Measurements from ENCODE around the gene PELI3. TPM values are rescaled to one million over a fixed set of nuclear protein-coding genes. Genes with fewer than 3 reads are reported as not detected.
"Not testable (repeated sequence)": the region's sequence is repeated elsewhere in the genome, so short reads cannot be mapped to it uniquely, and the experiment has no call there.

PELI3 gene
- total and polyA plus RNA-seq, 7 experiments from 2014 or later = 5.2 to 27.3 (median 15.4) TPM

GRCh38 chr11:66462911-66463310, 3.8 kb upstream of the PELI3 start:
- H3K27ac ChIP-seq (ENCODE audit: low read depth, low read length) = no peak overlapping the region
- Mint-ChIP-seq H3K4me3 (no peak overlapping the region), H3K36me3 (peaks cover 0 to 17% (median 0%) of the 10 kb centered on the region in 5 donors), H3K27me3 (no peaks in the 10 kb centered on the region), H3K9me3 (peaks cover 0 to 7% (median 0%) of the 10 kb centered on the region in 11 donors), H3K27ac (peak overlapping the region in 1 of 9 donors; percentile 60), H3K4me1 (peaks cover 5 to 41% (median 19%) of the 10 kb centered on the region in 7 donors)
- ATAC-seq = no peak
- H3K27me3 ChIP-seq (ENCODE audit: control insufficient read depth in 2 of 2, insufficient read depth in 2 of 2, low read length in 2 of 2) = no peaks in the 10 kb centered on the region
- H3K4me3 ChIP-seq (ENCODE audit: low read length) = no peak overlapping the region
- H3K9me3 ChIP-seq (ENCODE audit: control insufficient read depth in 2 of 3, low read length in 3 of 3) = no peaks in the 10 kb centered on the region
- CTCF ChIA-PET = no interaction called here
- peaks cover 6 to 8% of the 10 kb centered on the region in 2 donors for H3K4me1 ChIP-seq (ENCODE audit: control insufficient read depth in 2 of 2, insufficient read depth in 2 of 2, low read length in 2 of 2)
- no peaks in the 10 kb centered on the region for H3K36me3 ChIP-seq (ENCODE audit: control insufficient read depth in 2 of 3, insufficient read depth in 3 of 3, low read length in 3 of 3)
- intact Hi-C loops (cut with micrococcal nuclease) = no loop called here
- POLR2A ChIA-PET = interaction anchor here (0.6 kb wide), 1 partner anchor 18 kb away, joined by 3 read pairs; no protein-coding TSS in a partner anchor
- no peak for DNase-seq

DNA sequence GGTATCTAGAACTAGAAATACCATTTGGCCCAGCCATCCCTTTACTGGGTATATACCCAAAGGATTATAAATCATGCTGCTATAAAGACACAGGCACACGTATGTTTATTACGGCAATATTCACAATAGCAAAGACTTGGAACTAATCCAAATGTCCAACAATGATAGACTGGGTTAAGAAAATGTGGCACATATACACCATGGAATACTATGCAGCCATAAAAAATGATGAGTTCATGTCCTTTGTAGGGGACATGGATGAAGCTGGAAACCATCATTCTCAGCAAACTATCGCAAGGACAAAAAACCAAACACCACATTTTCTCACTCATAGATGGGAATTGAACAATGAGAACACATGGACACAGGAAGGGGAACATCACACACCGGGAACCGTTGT, 2.6 kb upstream of the PELI3 start:
- peaks cover 8 to 10% of the 10 kb centered on the region in 2 donors for H3K4me1 ChIP-seq (ENCODE audit: control insufficient read depth in 2 of 2, insufficient read depth in 2 of 2, low read length in 2 of 2)
- CTCF ChIA-PET; H3K4me3 Mint-ChIP-seq; H3K27ac ChIP-seq (ENCODE audit: low read depth, low read length); H3K4me3 ChIP-seq (ENCODE audit: low read length); H3K9me3 Mint-ChIP-seq; intact Hi-C loops (cut with micrococcal nuclease); H3K27me3 Mint-ChIP-seq; ATAC-seq; H3K36me3 ChIP-seq (ENCODE audit: control insufficient read depth in 2 of 3, insufficient read depth in 3 of 3, low read length in 3 of 3); DNase-seq; H3K27me3 ChIP-seq (ENCODE audit: control insufficient read depth in 2 of 2, insufficient read depth in 2 of 2, low read length in 2 of 2); H3K9me3 ChIP-seq (ENCODE audit: control insufficient read depth in 2 of 3, low read length in 3 of 3): not testable (repeated sequence)
- POLR2A ChIA-PET = interaction anchor here (0.7 to 1.3 kb wide), 2 partner anchors 92 to 785 kb away, joined by 3 to 4 read pairs; partner anchors contain the start of gene SLC29A2
- peaks cover 0 to 17% (median 0%) of the 10 kb centered on the region in 5 donors for H3K36me3 Mint-ChIP-seq
- H3K27ac Mint-ChIP-seq = peak overlapping the region in 1 of 9 donors; percentile 48
- peaks cover 5 to 43% (median 25%) of the 10 kb centered on the region in 7 donors for H3K4me1 Mint-ChIP-seq

DNA sequence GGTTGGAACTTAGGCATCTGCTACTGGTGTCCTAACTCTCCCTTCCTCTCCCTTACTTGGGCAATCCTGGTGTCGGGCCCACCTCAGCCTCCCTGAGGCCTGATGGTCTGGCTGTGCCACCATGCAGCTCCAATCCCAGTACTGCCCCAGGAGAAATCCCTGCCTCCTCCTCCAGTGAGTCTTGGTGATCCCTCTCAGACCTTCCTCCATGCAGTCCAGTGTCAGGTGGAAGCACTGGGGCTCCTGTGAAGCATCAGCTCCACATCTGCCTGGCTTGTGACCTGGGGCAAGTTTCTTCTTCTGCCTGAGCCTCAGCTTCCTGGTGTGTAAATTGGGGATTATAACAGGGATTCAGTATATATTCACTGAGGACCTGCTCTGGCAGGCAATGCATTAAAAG, 1.8 kb upstream of the PELI3 start:
- Histone ChIP-seq H3K4me3 (ENCODE audit: low read length) (no peak overlapping the region), H3K27me3 (ENCODE audit: control insufficient read depth in 2 of 2, insufficient read depth in 2 of 2, low read length in 2 of 2) (no peaks in the 10 kb centered on the region), H3K9me3 (ENCODE audit: control insufficient read depth in 2 of 3, low read length in 3 of 3) (no peaks in the 10 kb centered on the region), H3K36me3 (ENCODE audit: control insufficient read depth in 2 of 3, insufficient read depth in 3 of 3, low read length in 3 of 3) (no peaks in the 10 kb centered on the region), H3K4me1 (ENCODE audit: control insufficient read depth in 2 of 2, insufficient read depth in 2 of 2, low read length in 2 of 2) (peaks cover 8 to 10% of the 10 kb centered on the region in 2 donors), H3K27ac (ENCODE audit: low read depth, low read length) (peak overlapping the region; percentile 37)
- Mint-ChIP-seq H3K27ac (peak overlapping the region in 5 of 9 donors; percentile 16 to 95 (median 31)), H3K4me1 (peaks cover 5 to 37% (median 25%) of the 10 kb centered on the region in 7 donors), H3K36me3 (peaks cover 0 to 17% (median 0%) of the 10 kb centered on the region in 5 donors), H3K9me3 (peaks cover 0 to 7% (median 0%) of the 10 kb centered on the region in 11 donors), H3K27me3 (no peaks in the 10 kb centered on the region), H3K4me3 (peak overlapping the region in 3 of 10 donors; percentile 10 to 35 (median 19))
- ChIA-PET POLR2A (interaction anchor here (0.8 to 1.3 kb wide), 2 partner anchors 15 to 93 kb away, joined by 3 read pairs; partner anchors contain the start of genes DPP3 and SLC29A2), CTCF (no interaction called here)
- no peak for ATAC-seq
- intact Hi-C loops (cut with micrococcal nuclease) = loop anchor here (5.0 kb wide), 3 partner anchors 77 to 1342 kb away; partner anchors contain the start of gene PC (in 1 of the 2)
- no peak for DNase-seq

GRCh38 chr11:66465373-66466224, 1.1 kb upstream of the PELI3 start:
- peak overlapping the region; percentile 87 to 94 (median 90) for H3K4me3 Mint-ChIP-seq
- peaks cover 0 to 16% (median 0%) of the 10 kb centered on the region in 5 donors for H3K36me3 Mint-ChIP-seq

GRCh38 chr11:66467034-66467659, 442 bp downstream of the PELI3 start:
- peaks cover 0 to 39% (median 23%) of the 10 kb centered on the region in 7 donors for H3K4me1 Mint-ChIP-seq
- ChIA-PET POLR2A (interaction anchor here (0.7 to 4.0 kb wide), 9 partner anchors 12 to 210 kb away, joined by 3 to 42 read pairs (median 4); partner anchors contain the start of genes ACTN3, DPP3, MRPL11 and RBM14), CTCF (interaction anchor here (0.6 to 1.4 kb wide), 5 partner anchors 13 to 156 kb away, joined by 3 to 6 read pairs (median 3); partner anchors contain the start of genes DPP3 and MRPL11)
- Histone ChIP-seq H3K36me3 (ENCODE audit: control insufficient read depth in 2 of 3, insufficient read depth in 3 of 3, low read length in 3 of 3) (peaks cover 0 to 2% (median 0%) of the 10 kb centered on the region in 3 experiments), H3K4me1 (ENCODE audit: control insufficient read depth in 2 of 2, insufficient read depth in 2 of 2, low read length in 2 of 2) (peaks cover 8 to 10% of the 10 kb centered on the region in 2 donors), H3K27me3 (ENCODE audit: control insufficient read depth in 2 of 2, insufficient read depth in 2 of 2, low read length in 2 of 2) (no peaks in the 10 kb centered on the region), H3K4me3 (ENCODE audit: low read length) (peak overlapping the region; percentile 78), H3K27ac (ENCODE audit: low read depth, low read length) (peak overlapping the region; percentile 87), H3K9me3 (ENCODE audit: control insufficient read depth in 2 of 3, low read length in 3 of 3) (no peaks in the 10 kb centered on the region)
- peak overlapping the region; percentile 84 to 96 (median 89) for H3K4me3 Mint-ChIP-seq
- no peaks in the 10 kb centered on the region for H3K27me3 Mint-ChIP-seq
- DNase-seq (no peak), ATAC-seq (peak; percentile 53)
- peak overlapping the region in 8 of 9 donors; percentile 69 to 95 (median 84) for H3K27ac Mint-ChIP-seq
- H3K36me3 Mint-ChIP-seq = peaks cover 0 to 11% (median 0%) of the 10 kb centered on the region in 5 donors
- intact Hi-C loops (cut with micrococcal nuclease) = loop anchor here (2.0 to 5.0 kb wide), 4 partner anchors 75 to 1340 kb away; partner anchors contain the start of genes PC (in 1 of the 2) and RCE1 (in 1 of the 2)
- peaks cover 0 to 7% (median 0%) of the 10 kb centered on the region in 11 donors for H3K9me3 Mint-ChIP-seq

More at GRCh38 chr11:66465373-66466224, 1.1 kb upstream of the PELI3 start:
- ChIA-PET CTCF (interaction anchor here (1.3 kb wide), 2 partner anchors 27 to 154 kb away, joined by 3 to 4 read pairs; partner anchors contain the start of gene MRPL11), POLR2A (interaction anchor here (0.8 to 4.0 kb wide), 5 partner anchors 14 to 151 kb away, joined by 3 to 42 read pairs (median 5); partner anchors contain the start of genes DPP3, MRPL11, RBM14 and SLC29A2)
- peak overlapping the region; percentile 49 to 97 (median 93) for H3K27ac Mint-ChIP-seq
- intact Hi-C loops (cut with micrococcal nuclease) = loop anchor here (1.0 to 5.0 kb wide), 15 partner anchors 15 to 1342 kb away; partner anchors contain the start of genes DPP3 (in 2 of the 2), ACTN3 (in 1 of the 2), NPAS4 (in 1 of the 2) and PC (in 1 of the 2)
- H3K4me1 Mint-ChIP-seq = peaks cover 5 to 39% (median 25%) of the 10 kb centered on the region in 7 donors
- Histone ChIP-seq H3K9me3 (ENCODE audit: control insufficient read depth in 2 of 3, low read length in 3 of 3) (no peaks in the 10 kb centered on the region), H3K4me1 (ENCODE audit: control insufficient read depth in 2 of 2, insufficient read depth in 2 of 2, low read length in 2 of 2) (peaks cover 8 to 10% of the 10 kb centered on the region in 2 donors), H3K4me3 (ENCODE audit: low read length) (peak overlapping the region; percentile 78), H3K36me3 (ENCODE audit: control insufficient read depth in 2 of 3, insufficient read depth in 3 of 3, low read length in 3 of 3) (no peaks in the 10 kb centered on the region), H3K27me3 (ENCODE audit: control insufficient read depth in 2 of 2, insufficient read depth in 2 of 2, low read length in 2 of 2) (no peaks in the 10 kb centered on the region), H3K27ac (ENCODE audit: low read depth, low read length) (peak overlapping the region; percentile 87)
- no peak for DNase-seq
- ATAC-seq = no peak
- peaks cover 0 to 7% (median 0%) of the 10 kb centered on the region in 11 donors for H3K9me3 Mint-ChIP-seq
- H3K27me3 Mint-ChIP-seq = no peaks in the 10 kb centered on the region

Measured in naive thymus-derived CD4-positive, alpha-beta T cell (primary cell).